CD8-positive, alpha-beta memory T cell (primary cell): ENCODE measurements around the gene SNTG2. TPM values are rescaled to one million over a fixed set of nuclear protein-coding genes. Genes with fewer than 3 reads are reported as not detected.

Experiments used
- CTCF ChIA-PET: fragments of 350-600 bp; sonication (Branson Sonifier 250); formaldehyde crosslinking; loops from one replicate; lab custom pipeline; 2021; ENCODE audit warnings: antibody characterized with exemption; lab: Charles Lee
- POLR2A ChIA-PET: fragments of 350-600 bp; sonication (Branson Sonifier 250); formaldehyde crosslinking; loops from one replicate; lab custom pipeline; 2021; ENCODE audit warnings: antibody characterized with exemption; lab: Charles Lee
- DNase-seq, 5 donors: peaks; one replicate each; pipeline versions ENCODE4 v3.0.0 to v3.0.0-alpha.2; 2020 to 2022; ENCODE audit warnings: mixed read lengths in 1 of 5
- H3K27ac ChIP-seq: one replicate; pipeline ENCODE4 v1.7.0; 2013; ENCODE audit warnings: low read depth, mild to moderate bottlenecking, low read length, moderate library complexity
- H3K27me3 ChIP-seq: 2 replicates; pipeline ENCODE4 v1.7.0; 2013; ENCODE audit warnings: low read length, mild to moderate bottlenecking; ENCODE audit not compliant: insufficient read depth, poor library complexity, severe bottlenecking
- H3K36me3 ChIP-seq: 2 replicates; pipeline ENCODE4 v1.7.0; 2013; ENCODE audit warnings: mild to moderate bottlenecking, low read length, moderate library complexity; ENCODE audit not compliant: insufficient read depth
- H3K4me1 ChIP-seq: 2 replicates; pipeline ENCODE4 v1.7.0; 2013; ENCODE audit warnings: mild to moderate bottlenecking, low read length, moderate library complexity; ENCODE audit not compliant: insufficient read depth
- H3K4me3 ChIP-seq: 2 replicates; pipeline ENCODE4 v1.7.0; 2013; ENCODE audit warnings: mild to moderate bottlenecking, low read length
- H3K9me3 ChIP-seq: 2 replicates; pipeline ENCODE4 v1.7.0; 2013; ENCODE audit warnings: mild to moderate bottlenecking, low read length
- H3K27ac Mint-ChIP-seq, 8 donors: one replicate each; pipeline ENCODE4 v1.8.0; 2020 to 2021; ENCODE audit warnings: mixed read lengths in 8 of 8, mild to moderate bottlenecking in 6 of 8, inconsistent platforms in 3 of 8, moderate library complexity in 3 of 8
- H3K27me3 Mint-ChIP-seq, 2 donors: one replicate each; pipeline ENCODE4 v1.8.0; 2020 to 2021; ENCODE audit warnings: mixed read lengths in 2 of 2, mild to moderate bottlenecking in 1 of 2, moderate library complexity in 1 of 2
- H3K36me3 Mint-ChIP-seq, 3 donors: one replicate each; pipeline ENCODE4 v1.8.0; 2020 to 2021; ENCODE audit warnings: mixed read lengths in 3 of 3, inconsistent platforms in 1 of 3, mild to moderate bottlenecking in 1 of 3
- H3K4me1 Mint-ChIP-seq, 3 donors: one replicate each; pipeline ENCODE4 v1.8.0; 2020 to 2021; ENCODE audit warnings: mixed read lengths in 3 of 3, inconsistent platforms in 1 of 3, mild to moderate bottlenecking in 1 of 3
- H3K4me3 Mint-ChIP-seq, 7 donors: one replicate each; pipeline ENCODE4 v1.8.0; 2020 to 2021; ENCODE audit warnings: mixed read lengths in 7 of 7, mild to moderate bottlenecking in 6 of 7, moderate library complexity in 4 of 7, inconsistent platforms in 2 of 7
- H3K9me3 Mint-ChIP-seq, 5 donors: one replicate each; pipeline ENCODE4 v1.8.0; 2020 to 2022; ENCODE audit warnings: mixed read lengths in 5 of 5, mild to moderate bottlenecking in 3 of 5, moderate library complexity in 2 of 5, inconsistent platforms in 1 of 5
- polyA plus RNA-seq: library from polyadenylated mRNA; unstranded; fragments of 300-500 nt; fragmentation: Illumina TruSeq; gene quantifications from one replicate; pipeline ENCODE4 v1.2.3, GENCODE V29; 2021
- total RNA-seq, 2 experiments: library from RNA; stranded (reverse); gene quantifications; one replicate each; pipeline ENCODE4 v1.2.3, GENCODE V29; 2021

Gene SNTG2
- total and polyA plus RNA-seq, 3 experiments from 2014 or later, result 0.30 to 1.7 (median 1.3) TPM

GRCh38 chr2:1051075-1051474 lies 100.4 kb downstream of the SNTG2 start:
- CTCF ChIA-PET, result no interaction called here
- Mint-ChIP-seq H3K9me3 (peaks cover 0 to 11% (median 9%) of the 10 kb centered on the region in 5 donors), H3K27me3 (peaks cover 3 to 21% of the 10 kb centered on the region in 2 donors), H3K27ac (no peak overlapping the region), H3K36me3 (peaks cover 0 to 1% (median 0%) of the 10 kb centered on the region in 3 donors), H3K4me1 (peaks cover 0 to 4% (median 0%) of the 10 kb centered on the region in 3 donors), H3K4me3 (no peak overlapping the region)
- no peaks in the 10 kb centered on the region for H3K9me3 ChIP-seq
- POLR2A ChIA-PET, result no interaction called here
- H3K36me3 ChIP-seq, result no peaks in the 10 kb centered on the region
- DNase-seq, result no peak
- no peaks in the 10 kb centered on the region for H3K27me3 ChIP-seq
- no peak overlapping the region for H3K27ac ChIP-seq
- no peak overlapping the region for H3K4me3 ChIP-seq
- no peaks in the 10 kb centered on the region for H3K4me1 ChIP-seq

GRCh38 chr2:1052771-1053191 lies 102.1 kb downstream of the SNTG2 start:
- Mint-ChIP-seq H3K27me3 (peaks cover 3 to 17% of the 10 kb centered on the region in 2 donors), H3K4me1 (peaks cover 0 to 4% (median 0%) of the 10 kb centered on the region in 3 donors), H3K9me3 (peaks cover 0 to 9% (median 2%) of the 10 kb centered on the region in 5 donors), H3K4me3 (no peak overlapping the region), H3K36me3 (no peaks in the 10 kb centered on the region), H3K27ac (peak overlapping the region in 1 of 8 donors; percentile 43)
- no peaks in the 10 kb centered on the region for H3K27me3 ChIP-seq
- H3K4me1 ChIP-seq, result no peaks in the 10 kb centered on the region
- no peak overlapping the region for H3K4me3 ChIP-seq
- H3K36me3 ChIP-seq, result no peaks in the 10 kb centered on the region
- POLR2A ChIA-PET, result no interaction called here
- no peak for DNase-seq
- no peak overlapping the region for H3K27ac ChIP-seq
- H3K9me3 ChIP-seq, result no peaks in the 10 kb centered on the region
- CTCF ChIA-PET, result no interaction called here

- H3K9me3 Mint-ChIP-seq, result peaks cover 0 to 9% (median 2%) of the 10 kb centered on the region in 5 donors
Observed at GRCh38 chr2:1053786-1054185, 103.1 kb downstream of the SNTG2 start.

GRCh38 chr2:1054399-1054798 lies 103.8 kb downstream of the SNTG2 start:
- Histone ChIP-seq H3K36me3 (no peaks in the 10 kb centered on the region), H3K4me1 (no peaks in the 10 kb centered on the region), H3K4me3 (no peak overlapping the region), H3K27me3 (no peaks in the 10 kb centered on the region), H3K27ac (no peak overlapping the region), H3K9me3 (no peaks in the 10 kb centered on the region)
- no peaks in the 10 kb centered on the region for H3K36me3 Mint-ChIP-seq
- H3K4me1 Mint-ChIP-seq, result peaks cover 0 to 4% (median 0%) of the 10 kb centered on the region in 3 donors
- no peak overlapping the region for H3K4me3 Mint-ChIP-seq
- POLR2A ChIA-PET, result no interaction called here
- no peak overlapping the region for H3K27ac Mint-ChIP-seq
- H3K9me3 Mint-ChIP-seq, result peaks cover 0 to 4% (median 2%) of the 10 kb centered on the region in 5 donors
- H3K27me3 Mint-ChIP-seq, result peaks cover 3 to 17% of the 10 kb centered on the region in 2 donors
- DNase-seq, result no peak
- CTCF ChIA-PET, result no interaction called here

More at GRCh38 chr2:1053786-1054185, 103.1 kb downstream of the SNTG2 start:
- ChIA-PET POLR2A (no interaction called here), CTCF (no interaction called here)
- Mint-ChIP-seq H3K4me1 (peaks cover 0 to 4% (median 0%) of the 10 kb centered on the region in 3 donors), H3K27me3 (peaks cover 3 to 17% of the 10 kb centered on the region in 2 donors), H3K36me3 (no peaks in the 10 kb centered on the region), H3K4me3 (no peak overlapping the region), H3K27ac (no peak overlapping the region)
- H3K4me1 ChIP-seq, result no peaks in the 10 kb centered on the region
- H3K27me3 ChIP-seq, result no peaks in the 10 kb centered on the region
- H3K4me3 ChIP-seq, result no peak overlapping the region
- no peaks in the 10 kb centered on the region for H3K9me3 ChIP-seq
- DNase-seq, result no peak
- H3K27ac ChIP-seq, result no peak overlapping the region
- no peaks in the 10 kb centered on the region for H3K36me3 ChIP-seq

- H3K27me3 Mint-ChIP-seq, result peaks cover 3 to 17% of the 10 kb centered on the region in 2 donors
- Histone ChIP-seq H3K27ac (no peak overlapping the region), H3K9me3 (no peaks in the 10 kb centered on the region), H3K27me3 (no peaks in the 10 kb centered on the region), H3K4me3 (no peak overlapping the region), H3K36me3 (no peaks in the 10 kb centered on the region), H3K4me1 (no peaks in the 10 kb centered on the region)
- CTCF ChIA-PET, result no interaction called here
- H3K4me3 Mint-ChIP-seq, result no peak overlapping the region
- peaks cover 0 to 4% (median 0%) of the 10 kb centered on the region in 3 donors for H3K4me1 Mint-ChIP-seq
- H3K9me3 Mint-ChIP-seq, result peaks cover 0 to 3% (median 0%) of the 10 kb centered on the region in 5 donors
- no peak for DNase-seq
- no peaks in the 10 kb centered on the region for H3K36me3 Mint-ChIP-seq
- POLR2A ChIA-PET, result no interaction called here
- H3K27ac Mint-ChIP-seq, result no peak overlapping the region
Observed at GRCh38 chr2:1055014-1055595, 104.5 kb downstream of the SNTG2 start.

- CTCF ChIA-PET, result no interaction called here
- no peak overlapping the region for H3K27ac Mint-ChIP-seq
Observed at GRCh38 chr2:1060372-1060771, 109.7 kb downstream of the SNTG2 start.

GRCh38 chr2:1060987-1061386 lies 110.3 kb downstream of the SNTG2 start:
- CTCF ChIA-PET, result no interaction called here
- Mint-ChIP-seq H3K4me1 (no peaks in the 10 kb centered on the region), H3K27me3 (peaks cover 0 to 5% of the 10 kb centered on the region in 2 donors), H3K36me3 (no peaks in the 10 kb centered on the region), H3K27ac (no peak overlapping the region), H3K9me3 (peaks cover 0 to 2% (median 0%) of the 10 kb centered on the region in 5 donors), H3K4me3 (no peak overlapping the region)
- no peaks in the 10 kb centered on the region for H3K9me3 ChIP-seq
- no peaks in the 10 kb centered on the region for H3K36me3 ChIP-seq
- no peaks in the 10 kb centered on the region for H3K4me1 ChIP-seq
- POLR2A ChIA-PET, result no interaction called here
- H3K27ac ChIP-seq, result no peak overlapping the region
- H3K4me3 ChIP-seq, result no peak overlapping the region
- no peaks in the 10 kb centered on the region for H3K27me3 ChIP-seq
- DNase-seq, result no peak

More at GRCh38 chr2:1060372-1060771, 109.7 kb downstream of the SNTG2 start:
- no peak for DNase-seq
- no peak overlapping the region for H3K27ac ChIP-seq
- no peak overlapping the region for H3K4me3 ChIP-seq
- POLR2A ChIA-PET, result no interaction called here
- Mint-ChIP-seq H3K36me3 (no peaks in the 10 kb centered on the region), H3K27me3 (peaks cover 2 to 5% of the 10 kb centered on the region in 2 donors), H3K4me1 (no peaks in the 10 kb centered on the region), H3K9me3 (peaks cover 0 to 2% (median 0%) of the 10 kb centered on the region in 5 donors), H3K4me3 (no peak overlapping the region)
- no peaks in the 10 kb centered on the region for H3K4me1 ChIP-seq
- no peaks in the 10 kb centered on the region for H3K27me3 ChIP-seq
- no peaks in the 10 kb centered on the region for H3K9me3 ChIP-seq
- H3K36me3 ChIP-seq, result no peaks in the 10 kb centered on the region

GRCh38 chr2:1068241-1068640 lies 117.6 kb downstream of the SNTG2 start:
- no peaks in the 10 kb centered on the region for H3K4me1 Mint-ChIP-seq
- H3K4me3 ChIP-seq, result no peak overlapping the region
- H3K27me3 ChIP-seq, result no peaks in the 10 kb centered on the region
- no peaks in the 10 kb centered on the region for H3K4me1 ChIP-seq
- ChIA-PET CTCF (no interaction called here), POLR2A (no interaction called here)
- H3K27ac ChIP-seq, result no peak overlapping the region
- DNase-seq, result no peak
- H3K9me3 Mint-ChIP-seq, result peaks cover 0 to 2% (median 0%) of the 10 kb centered on the region in 5 donors
- no peak overlapping the region for H3K27ac Mint-ChIP-seq
- no peaks in the 10 kb centered on the region for H3K36me3 ChIP-seq
- H3K9me3 ChIP-seq, result no peaks in the 10 kb centered on the region
- no peaks in the 10 kb centered on the region for H3K36me3 Mint-ChIP-seq
- H3K4me3 Mint-ChIP-seq, result no peak overlapping the region
- no peaks in the 10 kb centered on the region for H3K27me3 Mint-ChIP-seq
